ENCODE data around the gene MAP3K19. TPM values are rescaled to one million over a fixed set of nuclear protein-coding genes. Genes with fewer than 3 reads are reported as not detected.
A peak's percentile ranks its signal among the peaks of the same experiment; 100 is the strongest.

The MAP3K19 gene
- total and polyA plus RNA-seq, 2 experiments from 2014 or later: not detected

GRCh38 chr2:135009339-135009738, 37.9 kb downstream of the MAP3K19 start (continued):
- no peak for TF ChIP-seq ZNF462 (CRISPR knock-in tag; IDR thresholded peaks at IDR 0.05)

- Histone ChIP-seq H3K4me3 (no peak overlapping the region), H3K27me3 (ENCODE audit: insufficient read depth) (no peaks in the 10 kb centered on the region), H3F3A (replicated peaks; ENCODE audit: low read depth) (no peaks in the 10 kb centered on the region), H3K36me3 (ENCODE audit: insufficient read depth) (no peaks in the 10 kb centered on the region), H4K20me1 (replicated peaks; ENCODE audit: insufficient read depth) (no peaks in the 10 kb centered on the region), H3K4me2 (no peak overlapping the region), H3K9me2 (ENCODE audit: insufficient read depth) (no peaks in the 10 kb centered on the region), H2AFZ (no peak overlapping the region), H3K4me1 (ENCODE audit: insufficient read depth) (peaks cover 6% of the 10 kb centered on the region; the same call in 1 of the 2 replicates), H3K27ac (ENCODE audit: low read depth) (no peak overlapping the region), H3K79me2 (replicated peaks; ENCODE audit: insufficient read depth) (no peaks in the 10 kb centered on the region)
- no peaks in the 10 kb centered on the region for H3K36me3 Mint-ChIP-seq (ENCODE audit: low read depth)
- ATAC-seq (peak; percentile 73), DNase-seq (ENCODE audit: low spot score) (peak; percentile 11)
- no peaks in the 10 kb centered on the region for H3K9me3 Mint-ChIP-seq
- peaks cover 5% of the 10 kb centered on the region for H3K27me3 Mint-ChIP-seq (ENCODE audit: insufficient read depth, low read depth, poor library complexity)
- H3K4me3 Mint-ChIP-seq: no peak overlapping the region
- no peak overlapping the region for H3K27ac Mint-ChIP-seq
- peaks cover 19% of the 10 kb centered on the region; the same call in 2 of the 3 replicates for H3K4me1 Mint-ChIP-seq
- TF ChIP-seq ETS1 (IDR thresholded peaks at IDR 0.05) (no peak), ZNF331 (CRISPR knock-in tag; IDR thresholded peaks at IDR 0.05; ENCODE audit: low read depth) (no peak), REST (IDR thresholded peaks at IDR 0.05; ENCODE audit: unreplicated experiment) (no peak), ZNF462 (CRISPR knock-in tag; IDR thresholded peaks at IDR 0.05) (no peak)
These were observed 41.5 kb downstream of the MAP3K19 start for GRCh38 chr2:135005753-135006152.

All from GM23338 (cell line).